Neural progenitor cell (in vitro differentiated cells): ENCODE data around the gene NLRP6.

ENCODE experiments used
- CTCF ChIP-seq: fragments of 200-600 bp; sonication (generic); IDR thresholded peaks from 2 replicates; pipeline ENCODE4 v1.5.1; 2017; ENCODE audit warnings: antibody characterized with exemption, mild to moderate bottlenecking
- EZH2 ChIP-seq: fragments of 200-600 bp; sonication (generic); IDR thresholded peaks from 2 replicates; pipeline ENCODE4 v1.6.1; 2017; ENCODE audit warnings: antibody characterized with exemption, mild to moderate bottlenecking, moderate library complexity

DNA sequence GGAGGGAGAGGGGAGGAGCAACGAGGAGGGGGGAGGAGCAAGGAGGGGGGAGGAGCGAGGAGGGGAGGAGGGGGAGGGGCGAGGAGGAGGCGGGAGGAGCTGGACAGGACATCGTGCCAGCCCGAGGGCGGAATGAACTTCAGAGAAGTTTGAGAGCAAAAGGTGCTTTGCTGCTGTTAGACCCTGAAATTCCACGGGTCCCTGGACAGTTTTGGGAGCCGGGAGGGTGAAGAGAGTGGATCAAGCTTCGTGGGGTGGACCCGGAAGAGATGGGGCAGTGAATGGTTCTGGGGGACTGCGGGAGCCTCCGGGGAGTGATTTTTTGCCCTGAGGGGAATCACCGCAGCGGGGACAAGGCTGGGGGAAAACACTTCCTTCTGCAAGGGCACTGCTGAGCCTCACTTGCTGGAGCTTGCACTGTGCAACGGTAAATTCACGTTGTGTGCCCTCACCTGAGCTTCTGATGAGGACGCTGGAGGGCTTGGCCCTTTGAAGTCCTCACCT is 10.7 kb upstream of the NLRP6 start:
- TF ChIP-seq EZH2 (no peak), CTCF (no peak)
